ENCODE results near the gene ITGB7. TPM values are rescaled to one million over a fixed set of nuclear protein-coding genes. Genes with fewer than 3 reads are reported as not detected.

ITGB7 gene
- total and polyA plus RNA-seq, 12 donors: 0.55 to 8.4 (median 1.1) TPM

DNA sequence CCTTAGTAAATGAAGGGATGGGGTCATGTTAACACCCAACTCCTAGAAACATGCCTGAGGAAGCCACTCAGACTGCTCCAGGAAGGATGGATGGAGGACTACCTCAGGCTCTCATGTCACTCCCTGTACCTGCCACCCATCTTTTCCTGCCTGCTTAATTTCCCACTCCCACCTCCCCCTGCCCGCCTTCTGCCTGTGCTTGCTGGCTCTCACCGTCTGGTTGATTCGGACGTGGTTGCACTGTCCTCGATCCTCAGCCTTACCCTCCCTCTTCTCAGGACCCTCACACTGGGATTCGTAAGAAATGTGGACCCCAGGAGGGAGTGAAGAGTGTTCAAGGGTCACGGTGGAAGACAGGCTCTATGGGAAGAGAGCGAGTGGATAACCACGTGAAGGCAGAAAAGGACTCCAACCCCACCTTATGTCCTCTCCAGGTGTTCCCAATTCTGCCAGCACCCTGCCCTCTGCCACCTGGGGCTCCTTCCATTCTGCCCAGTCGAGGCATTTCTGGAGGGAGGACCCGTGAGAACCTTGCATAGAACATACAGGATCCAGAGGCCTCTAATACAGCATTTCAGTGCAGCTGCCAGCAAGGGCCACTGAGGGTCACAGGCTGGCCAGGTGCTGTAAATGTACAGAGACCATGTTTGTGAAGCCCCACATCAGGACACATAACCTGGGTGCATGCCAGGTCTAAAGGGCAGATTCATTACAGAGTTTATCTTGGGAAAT lies 12.9 kb downstream of the ITGB7 start:
- Histone ChIP-seq H3K36me3 (peaks cover 0 to 41% (median 0%) of the 10 kb centered on the region in 9 donors), H3K4me1 (peaks cover 0 to 29% (median 13%) of the 10 kb centered on the region in 9 donors), H3K27ac (no peak overlapping the region), H3K4me3 (no peak overlapping the region), H3K27me3 (no peaks in the 10 kb centered on the region), H3K9me3 (no peaks in the 10 kb centered on the region)
- 70 to 75% methylated on average over 11 of the region's 11 CpGs for WGBS, 2 donors
- TF ChIP-seq, protein P1, sequence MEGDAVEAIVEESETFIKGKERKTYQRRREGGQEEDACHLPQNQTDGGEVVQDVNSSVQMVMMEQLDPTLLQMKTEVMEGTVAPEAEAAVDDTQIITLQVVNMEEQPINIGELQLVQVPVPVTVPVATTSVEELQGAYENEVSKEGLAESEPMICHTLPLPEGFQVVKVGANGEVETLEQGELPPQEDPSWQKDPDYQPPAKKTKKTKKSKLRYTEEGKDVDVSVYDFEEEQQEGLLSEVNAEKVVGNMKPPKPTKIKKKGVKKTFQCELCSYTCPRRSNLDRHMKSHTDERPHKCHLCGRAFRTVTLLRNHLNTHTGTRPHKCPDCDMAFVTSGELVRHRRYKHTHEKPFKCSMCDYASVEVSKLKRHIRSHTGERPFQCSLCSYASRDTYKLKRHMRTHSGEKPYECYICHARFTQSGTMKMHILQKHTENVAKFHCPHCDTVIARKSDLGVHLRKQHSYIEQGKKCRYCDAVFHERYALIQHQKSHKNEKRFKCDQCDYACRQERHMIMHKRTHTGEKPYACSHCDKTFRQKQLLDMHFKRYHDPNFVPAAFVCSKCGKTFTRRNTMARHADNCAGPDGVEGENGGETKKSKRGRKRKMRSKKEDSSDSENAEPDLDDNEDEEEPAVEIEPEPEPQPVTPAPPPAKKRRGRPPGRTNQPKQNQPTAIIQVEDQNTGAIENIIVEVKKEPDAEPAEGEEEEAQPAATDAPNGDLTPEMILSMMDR (IDR thresholded peaks at IDR 0.05): no peak
- ATAC-seq: no peak
- intact Hi-C loops (cut with DNase I): loop anchor here in 4 of 10 donors (5.0 to 10.0 kb wide), 2 partner anchors 127 to 129 kb away; no protein-coding TSS in a partner anchor
- no peak for DNase-seq

DNA sequence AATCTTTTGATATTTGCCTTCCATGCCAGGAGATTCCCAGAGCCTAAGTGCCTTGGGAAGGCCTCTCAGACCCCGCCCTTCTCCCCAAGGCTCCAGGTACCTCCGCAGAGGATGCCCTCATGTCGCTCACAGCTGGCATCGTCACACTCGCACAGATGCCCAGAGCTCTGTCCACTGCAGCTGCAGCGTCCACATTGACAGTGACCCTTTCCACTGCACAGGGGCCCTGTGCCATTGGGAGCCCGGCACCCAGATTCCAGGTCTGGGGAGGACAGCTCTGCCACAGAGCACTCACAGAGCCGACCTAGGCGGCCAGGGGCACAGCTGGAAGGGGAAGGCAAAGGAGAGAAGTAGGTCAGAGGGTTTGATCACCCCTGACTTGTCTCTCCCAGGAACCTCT lies 14.0 kb downstream of the ITGB7 start:
- H3K36me3 ChIP-seq: peaks cover 0 to 52% (median 9%) of the 10 kb centered on the region in 9 donors
- intact Hi-C loops (cut with DNase I): loop anchor here in 4 of 10 donors (5.0 to 10.0 kb wide), 2 partner anchors 126 to 128 kb away; no protein-coding TSS in a partner anchor
- no peak overlapping the region for H3K4me3 ChIP-seq
- H3K9me3 ChIP-seq: no peaks in the 10 kb centered on the region
- H3K27ac ChIP-seq: no peak overlapping the region
- peaks cover 0 to 24% (median 13%) of the 10 kb centered on the region in 9 donors for H3K4me1 ChIP-seq
- no peak for ATAC-seq
- no peaks in the 10 kb centered on the region for H3K27me3 ChIP-seq
- TF ChIP-seq, protein P1 (IDR thresholded peaks at IDR 0.05): no peak
- no peak for DNase-seq
- 90 to 92% methylated on average over 9 of the region's 9 CpGs for WGBS, 2 donors

DNA sequence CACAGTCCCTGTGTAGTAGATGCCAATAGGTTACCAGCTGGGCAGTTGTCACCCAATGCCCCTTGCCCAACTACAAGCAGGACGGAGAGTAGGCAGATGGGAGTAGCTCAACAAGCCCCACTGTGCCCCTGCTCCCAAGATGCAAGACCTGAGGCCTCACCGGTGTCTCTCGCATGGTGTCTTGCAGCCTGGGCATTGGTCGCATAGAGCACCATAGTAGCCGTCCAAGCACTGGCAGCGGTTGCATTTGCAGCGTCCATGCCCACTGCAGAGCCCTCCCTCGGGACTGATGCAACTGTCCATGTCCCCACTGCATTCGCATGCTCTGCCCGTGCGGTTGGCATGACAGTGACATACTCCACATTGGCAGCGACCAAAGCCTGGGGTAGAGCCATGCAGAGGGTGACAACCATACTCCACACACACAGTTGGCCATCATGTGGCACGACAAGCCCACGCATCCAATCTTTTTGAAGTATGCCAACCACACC lies 14.5 kb downstream of the ITGB7 start:
- Histone ChIP-seq H3K4me1 (peaks cover 0 to 19% (median 8%) of the 10 kb centered on the region in 9 donors), H3K36me3 (peaks cover 0 to 55% (median 13%) of the 10 kb centered on the region in 9 donors), H3K27me3 (no peaks in the 10 kb centered on the region), H3K27ac (no peak overlapping the region), H3K4me3 (no peak overlapping the region), H3K9me3 (no peaks in the 10 kb centered on the region)
- 92% methylated on average over 14 of the region's 14 CpGs for WGBS, 2 donors
- ATAC-seq: no peak
- DNase-seq: no peak
- TF ChIP-seq, protein P1 (IDR thresholded peaks at IDR 0.05): no peak
- intact Hi-C loops (cut with DNase I): loop anchor here in 4 of 10 donors (5.0 to 10.0 kb wide), 2 partner anchors 125 to 128 kb away; no protein-coding TSS in a partner anchor

DNA sequence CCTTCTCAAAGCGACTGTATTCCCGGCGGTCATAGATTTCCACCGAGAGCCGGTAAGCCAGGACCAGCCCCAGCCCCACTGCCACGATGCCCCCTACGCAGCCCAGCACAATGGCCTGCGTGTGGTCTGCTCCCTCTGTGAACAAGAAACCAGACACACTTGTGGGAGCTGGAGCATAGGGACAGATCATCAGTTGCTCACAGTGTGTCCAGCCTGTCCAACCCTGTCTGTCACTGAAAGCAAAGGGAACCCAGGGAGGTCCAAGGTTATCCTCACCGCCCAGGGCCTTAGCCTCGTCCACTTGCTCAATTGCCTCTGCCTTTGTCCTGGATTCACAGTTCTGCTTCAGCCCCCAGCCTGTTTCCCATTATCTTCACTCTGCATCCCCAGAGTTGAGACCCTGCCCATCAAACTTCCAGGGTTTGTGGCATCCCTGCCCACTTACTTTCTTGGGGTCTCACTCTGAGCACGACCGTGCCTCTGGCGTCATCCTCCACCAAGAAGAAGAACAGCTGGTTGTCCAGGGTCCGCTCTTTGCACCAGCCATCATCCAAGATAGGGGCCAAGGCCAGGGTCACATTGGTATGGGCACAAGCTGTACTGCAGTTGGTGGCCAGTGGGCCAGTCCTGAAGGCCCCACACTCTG lies 15.0 kb downstream of the ITGB7 start:
- WGBS, 2 donors: 89 to 96% methylated on average over 14 of the region's 14 CpGs
- Histone ChIP-seq H3K4me3 (no peak overlapping the region), H3K4me1 (peaks cover 0 to 14% (median 6%) of the 10 kb centered on the region in 9 donors), H3K36me3 (peaks cover 0 to 55% (median 19%) of the 10 kb centered on the region in 9 donors), H3K27ac (no peak overlapping the region), H3K27me3 (no peaks in the 10 kb centered on the region), H3K9me3 (no peaks in the 10 kb centered on the region)
- no peak for DNase-seq
- TF ChIP-seq, protein P1 (IDR thresholded peaks at IDR 0.05): no peak
- intact Hi-C loops (cut with DNase I): loop anchor here in 6 of 10 donors (2.0 to 10.0 kb wide), 4 partner anchors 33 to 127 kb away; no protein-coding TSS in a partner anchor
- ATAC-seq: no peak

Data from heart right ventricle (tissue), 16 donors.